Activated T-cell treated with anti-CD3 and anti-CD28 coated beads for 48 hours (primary cell): Measurements from ENCODE around the gene CTCF.

ENCODE experiments used
- DNase-seq: peaks from one replicate; pipeline ENCODE4 v3.0.0-alpha.2; 2020; ENCODE audit warnings: low read depth

Gene CTCF

GRCh38 chr16:67653128-67653788, 90.9 kb downstream of the CTCF start:
- no peak for DNase-seq

GRCh38 chr16:67653789-67654402, 91.6 kb downstream of the CTCF start:
- no peak for DNase-seq

GRCh38 chr16:67654403-67654911, 92.1 kb downstream of the CTCF start:
- no peak for DNase-seq

GRCh38 chr16:67655363-67655762, 93.0 kb downstream of the CTCF start:
- no peak for DNase-seq

- no peak for DNase-seq
Observed at GRCh38 chr16:67656344-67657016, 94.2 kb downstream of the CTCF start.

- no peak for DNase-seq
Observed at GRCh38 chr16:67657017-67657608, 94.8 kb downstream of the CTCF start.

DNA sequence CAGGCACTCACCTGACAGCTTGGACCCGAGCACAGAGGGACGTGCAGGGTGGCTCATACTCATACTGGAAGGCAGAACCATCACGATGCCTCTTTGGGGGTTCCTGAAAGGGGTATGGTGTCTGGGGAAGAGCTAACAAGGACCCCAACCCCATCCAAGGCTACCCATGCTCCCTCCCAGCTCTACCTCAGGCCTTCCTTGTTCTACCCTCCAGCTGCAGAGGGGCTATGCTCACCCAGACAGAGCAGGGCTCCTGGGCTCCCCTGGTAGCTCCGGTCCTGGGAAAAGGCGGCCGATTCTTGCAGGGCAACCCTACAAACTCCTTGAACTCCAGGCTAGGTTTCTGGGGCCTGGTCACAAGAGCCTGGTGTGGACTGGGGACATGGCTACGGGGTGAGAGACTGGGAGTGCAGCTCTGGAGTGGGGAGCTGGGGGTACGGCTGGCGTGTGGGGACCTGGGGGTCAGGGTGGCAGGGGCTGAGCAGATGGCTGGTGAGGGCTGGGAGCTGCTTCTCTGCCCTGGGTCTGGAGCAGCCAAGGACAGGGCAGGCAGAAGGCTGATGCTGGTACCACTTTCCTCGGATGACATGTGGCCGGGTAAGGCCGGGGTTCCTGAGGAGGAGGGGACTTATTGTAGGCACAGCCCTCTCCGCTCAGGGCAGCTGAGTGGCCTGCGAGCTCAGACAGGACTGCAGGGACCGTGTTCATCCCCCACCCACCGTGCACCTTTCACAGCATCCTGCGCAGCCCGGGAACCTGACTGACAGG, 95.6 kb downstream of the CTCF start:
- no peak for DNase-seq

GRCh38 chr16:67658849-67659674, 96.7 kb downstream of the CTCF start:
- no peak for DNase-seq

DNA sequence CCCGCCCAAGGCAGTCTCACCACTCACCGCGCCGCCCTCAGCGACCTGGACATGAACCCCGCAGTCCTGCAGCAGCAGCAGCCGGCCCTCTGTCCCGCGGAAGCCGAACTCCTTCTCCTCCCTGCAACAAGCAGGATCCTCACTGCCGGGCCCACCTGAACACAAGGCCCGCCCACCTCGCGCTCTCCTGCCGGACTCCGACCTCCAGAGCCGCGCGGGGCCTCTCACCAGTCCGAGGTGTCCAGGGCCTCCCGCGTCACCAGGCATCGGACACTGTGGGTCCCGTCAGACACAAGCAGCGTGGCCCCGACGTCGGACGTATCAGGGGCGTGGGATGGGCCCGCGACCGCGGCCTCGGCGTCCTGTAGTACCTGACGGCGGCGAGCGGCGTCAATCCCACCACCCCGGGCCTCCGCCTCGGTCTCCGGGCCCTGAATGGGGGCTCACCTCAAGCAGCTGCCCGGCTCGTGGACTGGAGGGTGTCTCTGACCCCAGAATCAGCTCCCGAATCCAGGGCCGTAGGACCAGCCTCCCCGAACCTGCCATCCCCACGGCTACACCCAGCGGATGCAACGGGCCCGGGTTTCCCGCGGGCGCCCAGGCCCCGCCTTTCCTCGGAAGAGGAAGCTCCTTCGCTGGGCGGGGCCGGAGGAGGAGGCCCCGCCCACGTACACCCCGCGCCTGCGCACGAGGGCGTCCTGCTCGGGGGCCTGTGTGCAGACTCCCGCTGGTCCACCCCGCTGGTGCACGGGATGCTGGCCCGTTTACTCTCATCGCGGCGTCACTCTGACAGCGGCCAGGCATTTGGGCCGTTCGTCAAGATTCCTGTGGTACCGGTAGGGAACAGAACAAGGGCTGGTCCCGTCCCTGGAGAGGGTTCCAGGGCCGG, 97.6 kb downstream of the CTCF start, which contains the start of gene ACD:
TSS of gene ACD (minus strand) at position 586 of the 889 bp plus-strand sequence. CDS start at position 546, 40 bp downstream.
- peak; percentile 94 for DNase-seq

DNA sequence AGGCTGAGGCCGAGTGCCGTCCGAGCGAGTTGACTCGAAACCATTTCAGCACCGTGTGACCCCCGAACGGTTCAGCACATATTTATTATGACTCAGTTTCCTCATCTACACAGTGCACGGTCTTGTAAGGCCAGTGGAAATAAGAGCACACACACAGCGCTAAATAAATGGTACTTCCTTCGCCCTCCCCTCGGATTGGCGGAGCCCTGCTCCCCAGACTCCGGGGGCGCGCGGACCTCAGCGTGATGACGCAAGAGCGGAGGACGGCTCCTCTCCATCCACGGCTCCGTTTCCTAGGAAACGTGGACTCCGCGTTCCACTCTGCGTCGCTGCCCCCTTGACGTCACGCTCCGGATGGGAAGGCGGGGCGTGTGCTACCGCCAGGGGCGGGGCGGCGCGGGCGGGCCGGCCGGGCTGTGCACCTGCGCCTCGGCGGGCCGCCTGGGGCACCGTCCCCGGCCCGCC, 98.3 kb downstream of the CTCF start, which contains the start of gene PARD6A:
TSS of gene PARD6A (plus strand) at position 397 of the 465 bp plus-strand sequence. CDS start 79 bp downstream, outside the sequence.
- DNase-seq = peak; percentile 94

- peak; percentile 25 for DNase-seq
Observed at GRCh38 chr16:67661101-67661761, 98.9 kb downstream of the CTCF start.

DNA sequence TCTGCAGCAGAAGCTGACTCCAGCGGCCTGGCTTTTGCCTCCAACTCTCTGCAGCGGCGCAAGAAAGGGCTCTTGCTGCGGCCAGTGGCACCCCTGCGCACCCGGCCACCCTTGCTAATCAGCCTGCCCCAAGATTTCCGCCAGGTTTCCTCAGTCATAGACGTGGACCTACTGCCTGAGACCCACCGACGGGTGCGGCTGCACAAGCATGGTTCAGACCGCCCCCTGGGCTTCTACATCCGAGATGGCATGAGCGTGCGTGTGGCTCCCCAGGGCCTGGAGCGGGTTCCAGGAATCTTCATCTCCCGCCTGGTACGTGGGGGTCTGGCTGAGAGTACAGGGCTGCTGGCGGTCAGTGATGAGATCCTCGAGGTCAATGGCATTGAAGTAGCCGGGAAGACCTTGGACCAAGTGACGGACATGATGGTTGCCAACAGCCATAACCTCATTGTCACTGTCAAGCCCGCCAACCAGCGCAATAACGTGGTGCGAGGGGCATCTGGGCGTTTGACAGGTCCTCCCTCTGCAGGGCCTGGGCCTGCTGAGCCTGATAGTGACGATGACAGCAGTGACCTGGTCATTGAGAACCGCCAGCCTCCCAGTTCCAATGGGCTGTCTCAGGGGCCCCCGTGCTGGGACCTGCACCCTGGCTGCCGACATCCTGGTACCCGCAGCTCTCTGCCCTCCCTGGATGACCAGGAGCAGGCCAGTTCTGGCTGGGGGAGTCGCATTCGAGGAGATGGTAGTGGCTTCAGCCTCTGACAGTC, 99.7 kb downstream of the CTCF start:
- no peak for DNase-seq

- no peak for DNase-seq
Observed at GRCh38 chr16:67662653-67663010, 100.3 kb downstream of the CTCF start.

GRCh38 chr16:67663151-67663876, 101.0 kb downstream of the CTCF start:
- peak; percentile 31 for DNase-seq

DNA sequence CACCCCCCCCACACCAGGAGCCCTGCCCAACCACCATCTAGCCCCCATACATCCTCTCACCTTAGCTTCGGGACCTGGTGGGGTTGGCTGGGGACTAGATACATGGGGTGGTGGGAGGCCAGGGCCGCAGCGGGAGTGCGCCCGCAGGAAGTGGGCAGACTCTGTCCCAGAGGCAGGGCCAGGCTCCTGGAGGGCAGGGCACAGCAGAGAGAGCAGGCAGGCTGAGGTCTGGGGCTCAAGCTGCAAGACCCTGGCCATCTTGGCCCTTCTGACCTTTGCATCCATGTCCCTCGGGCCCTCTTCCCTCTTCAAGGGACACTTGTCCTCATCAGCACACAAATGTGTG, 101.5 kb downstream of the CTCF start:
- no peak for DNase-seq

GRCh38 chr16:67664258-67664657, 101.9 kb downstream of the CTCF start:
- DNase-seq = no peak

DNA sequence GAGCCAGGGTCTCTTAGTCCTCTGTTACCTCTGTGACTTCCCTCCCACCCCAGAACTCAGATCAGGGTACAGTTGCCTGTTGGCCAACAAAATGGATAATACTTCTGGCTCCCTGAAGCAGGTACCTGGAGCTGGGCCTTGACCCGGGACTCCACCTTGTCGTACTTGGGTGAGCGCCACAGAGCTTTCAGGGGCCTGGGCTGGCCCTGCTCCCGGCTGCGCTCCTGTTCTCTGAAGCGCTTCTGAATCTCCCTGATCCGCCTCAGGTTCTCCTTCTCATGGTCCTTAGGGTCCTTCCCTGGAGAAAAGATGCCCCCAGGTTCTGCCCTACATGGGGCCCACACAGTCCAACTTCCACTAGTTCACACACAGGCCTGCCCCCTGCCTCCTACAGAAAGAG, 102.5 kb downstream of the CTCF start:
- no peak for DNase-seq

DNA sequence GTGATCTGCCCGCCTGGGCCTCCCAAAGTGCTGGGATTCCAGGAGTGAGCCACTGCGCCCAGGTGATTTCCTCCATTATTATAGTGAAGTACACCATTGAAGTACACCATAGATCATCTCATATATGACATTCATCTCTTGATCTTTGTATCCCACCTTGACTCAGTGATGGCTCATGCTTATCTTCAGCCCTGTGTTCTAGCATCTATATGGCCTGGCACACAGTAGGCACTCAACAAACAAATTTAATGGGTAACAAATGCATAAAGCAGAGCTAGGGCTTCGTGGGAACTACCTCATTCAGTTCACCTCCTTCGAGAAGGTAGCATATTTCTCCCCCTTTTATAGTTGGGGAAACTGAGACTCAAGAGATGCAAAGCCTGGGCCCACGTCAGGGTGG, 103.3 kb downstream of the CTCF start:
- no peak for DNase-seq
